Neural progenitor cell (in vitro differentiated cells): ENCODE results near the gene MAN2A1.

Source experiments
- EZH2 ChIP-seq: fragments of 200-600 bp; sonication (generic); IDR thresholded peaks from 2 replicates; pipeline ENCODE4 v1.6.1; 2017; ENCODE audit warnings: antibody characterized with exemption, mild to moderate bottlenecking, moderate library complexity
- EZH2phosphoT487 ChIP-seq: fragments of 200-600 bp; sonication (generic); IDR thresholded peaks from 2 replicates; pipeline ENCODE4 v1.6.1; 2017; ENCODE audit warnings: antibody characterized with exemption
- TF ChIP-seq, protein P1 (sequence below): fragments of 200-600 bp; sonication (generic); IDR thresholded peaks from 2 replicates; pipeline ENCODE4 v1.5.1; 2017; ENCODE audit warnings: antibody characterized with exemption, mild to moderate bottlenecking

GRCh38 chr5:109826426-109826825, 136.7 kb downstream of the MAN2A1 start:
- TF ChIP-seq, protein P1, sequence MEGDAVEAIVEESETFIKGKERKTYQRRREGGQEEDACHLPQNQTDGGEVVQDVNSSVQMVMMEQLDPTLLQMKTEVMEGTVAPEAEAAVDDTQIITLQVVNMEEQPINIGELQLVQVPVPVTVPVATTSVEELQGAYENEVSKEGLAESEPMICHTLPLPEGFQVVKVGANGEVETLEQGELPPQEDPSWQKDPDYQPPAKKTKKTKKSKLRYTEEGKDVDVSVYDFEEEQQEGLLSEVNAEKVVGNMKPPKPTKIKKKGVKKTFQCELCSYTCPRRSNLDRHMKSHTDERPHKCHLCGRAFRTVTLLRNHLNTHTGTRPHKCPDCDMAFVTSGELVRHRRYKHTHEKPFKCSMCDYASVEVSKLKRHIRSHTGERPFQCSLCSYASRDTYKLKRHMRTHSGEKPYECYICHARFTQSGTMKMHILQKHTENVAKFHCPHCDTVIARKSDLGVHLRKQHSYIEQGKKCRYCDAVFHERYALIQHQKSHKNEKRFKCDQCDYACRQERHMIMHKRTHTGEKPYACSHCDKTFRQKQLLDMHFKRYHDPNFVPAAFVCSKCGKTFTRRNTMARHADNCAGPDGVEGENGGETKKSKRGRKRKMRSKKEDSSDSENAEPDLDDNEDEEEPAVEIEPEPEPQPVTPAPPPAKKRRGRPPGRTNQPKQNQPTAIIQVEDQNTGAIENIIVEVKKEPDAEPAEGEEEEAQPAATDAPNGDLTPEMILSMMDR: no peak
- TF ChIP-seq EZH2: no peak
- no peak for TF ChIP-seq EZH2phosphoT487
